ENCODE results near the gene MTMR3.

- TF ChIP-seq CTCF (IDR thresholded peaks at IDR 0.05): no peak
- TF ChIP-seq EZH2phosphoT487 (IDR thresholded peaks at IDR 0.05): no peak
These were observed 162.5 kb downstream of the MTMR3 start for GRCh38 chr22:30045494-30045887.

All from neural progenitor cell (in vitro differentiated cells).